HepG2 (cell line): Measurements from ENCODE around the gene ZNF561.

ENCODE experiments used
- CTCF ChIP-seq: sonication (generic); formaldehyde crosslinking; IDR thresholded peaks from 2 replicates; pipeline ENCODE4 v1.5.0; 2020; ENCODE audit warnings: mild to moderate bottlenecking, missing genetic modification reagents, moderate library complexity
- FOXM1 ChIP-seq: sonication (generic); formaldehyde crosslinking; IDR thresholded peaks from 2 replicates; pipeline ENCODE4 v1.5.0; 2020; ENCODE audit warnings: missing genetic modification reagents
- RXRA ChIP-seq: sonication (generic); formaldehyde crosslinking; IDR thresholded peaks from 2 replicates; pipeline ENCODE4 v1.5.1; 2020; ENCODE audit warnings: missing genetic modification reagents
- TAF15 ChIP-seq: fragments of 200-400 bp; formaldehyde crosslinking; IDR thresholded peaks from one replicate; pipeline ENCODE4 v1.6.1; 2018; ENCODE audit warnings: mild to moderate bottlenecking, low read depth, low read length; ENCODE audit not compliant: poor library complexity, severe bottlenecking
- TARDBP ChIP-seq: sonication (generic); formaldehyde crosslinking; IDR thresholded peaks from 2 replicates; pipeline ENCODE4 v1.8.0; 2022; ENCODE audit warnings: mild to moderate bottlenecking, missing genetic modification reagents

GRCh38 chr19:9597027-9597426 lies 24.0 kb downstream of the ZNF561 start:
- TF ChIP-seq FOXM1 (CRISPR knock-in tag): no peak
- no peak for TF ChIP-seq CTCF (CRISPR knock-in tag)
- TF ChIP-seq TARDBP (CRISPR knock-in tag): no peak
- TF ChIP-seq TAF15: no peak
- no peak for TF ChIP-seq RXRA
